ENCODE results near the gene NOTCH4.
A peak's percentile ranks its signal among the peaks of the same experiment; 100 is the strongest.

NOTCH4 gene

GRCh38 chr6:32153564-32154513, 70.0 kb downstream of the NOTCH4 start, which contains the start of gene PPT2:
Gene PPT2 (plus strand): TSS chr6:32154141. CDS start chr6:32154595, 454 bp downstream.
- Histone ChIP-seq H2AFZ (ENCODE audit: low read depth, low read length) (peak within 1 kb of the TSS; percentile 93), H2AK5ac (ENCODE audit: low read length, severe bottlenecking) (no peak within 1 kb of the TSS), H3K4ac (ENCODE audit: low read depth in 1 of 2, low read length in 2 of 2) (peak within 1 kb of the TSS; percentile 52 to 82), H3K27ac (ENCODE audit: low read length, poor library complexity, severe bottlenecking) (peak within 1 kb of the TSS; percentile 86), H3K27me3 (ENCODE audit: control insufficient read depth in 1 of 2, insufficient read depth in 1 of 2, low read length in 2 of 2) (peaks cover 13 to 22% of the 10 kb centered on the region in 2 experiments), H3K79me1 (replicated peaks; ENCODE audit: low read length, poor library complexity, severe bottlenecking) (peaks cover 16% of the 10 kb centered on the region), H3K23ac (ENCODE audit: low read length in 2 of 2) (peak within 1 kb of the TSS in 1 of 2 experiments; percentile 96), H4K91ac (ENCODE audit: low read length) (peak within 1 kb of the TSS; percentile 89), H3K9me3 (ENCODE audit: control insufficient read depth, low read length) (no peaks in the 10 kb centered on the region), H3K18ac (ENCODE audit: low read depth in 1 of 2, low read length in 2 of 2) (peak within 1 kb of the TSS; percentile 87 to 92), H4K8ac (ENCODE audit: low read length) (peak within 1 kb of the TSS; percentile 96), H3K4me3 (ENCODE audit: insufficient read depth in 1 of 2, low read depth in 1 of 2, low read length in 2 of 2) (peak within 1 kb of the TSS; percentile 79 to 98), H2BK5ac (ENCODE audit: low read depth, low read length, poor library complexity, severe bottlenecking) (no peak within 1 kb of the TSS), H3K4me2 (ENCODE audit: low read length, poor library complexity, severe bottlenecking) (peak within 1 kb of the TSS; percentile 88), H3K36me3 (ENCODE audit: control insufficient read depth in 1 of 2, insufficient read depth in 2 of 2, low read depth in 1 of 2, low read length in 2 of 2) (peaks cover 19 to 32% of the 10 kb centered on the region in 2 experiments), H2BK15ac (ENCODE audit: low read depth, poor library complexity, severe bottlenecking) (peak within 1 kb of the TSS; percentile 82), H3K4me1 (ENCODE audit: control insufficient read depth, insufficient read depth, low read depth, low read length) (peaks cover 31% of the 10 kb centered on the region), H2BK12ac (ENCODE audit: low read length in 2 of 2) (peak within 1 kb of the TSS; percentile 86), H3K14ac (ENCODE audit: low read length in 2 of 2) (peak within 1 kb of the TSS in 1 of 2 experiments; percentile 95), H3K9ac (ENCODE audit: low read length) (peak within 1 kb of the TSS; percentile 97), H2BK120ac (ENCODE audit: low read depth, low read length) (peak within 1 kb of the TSS; percentile 88)
- peak; percentile 97 for DNase-seq
- under 1% methylated on average over 46 of the region's 52 CpGs for WGBS

DNA sequence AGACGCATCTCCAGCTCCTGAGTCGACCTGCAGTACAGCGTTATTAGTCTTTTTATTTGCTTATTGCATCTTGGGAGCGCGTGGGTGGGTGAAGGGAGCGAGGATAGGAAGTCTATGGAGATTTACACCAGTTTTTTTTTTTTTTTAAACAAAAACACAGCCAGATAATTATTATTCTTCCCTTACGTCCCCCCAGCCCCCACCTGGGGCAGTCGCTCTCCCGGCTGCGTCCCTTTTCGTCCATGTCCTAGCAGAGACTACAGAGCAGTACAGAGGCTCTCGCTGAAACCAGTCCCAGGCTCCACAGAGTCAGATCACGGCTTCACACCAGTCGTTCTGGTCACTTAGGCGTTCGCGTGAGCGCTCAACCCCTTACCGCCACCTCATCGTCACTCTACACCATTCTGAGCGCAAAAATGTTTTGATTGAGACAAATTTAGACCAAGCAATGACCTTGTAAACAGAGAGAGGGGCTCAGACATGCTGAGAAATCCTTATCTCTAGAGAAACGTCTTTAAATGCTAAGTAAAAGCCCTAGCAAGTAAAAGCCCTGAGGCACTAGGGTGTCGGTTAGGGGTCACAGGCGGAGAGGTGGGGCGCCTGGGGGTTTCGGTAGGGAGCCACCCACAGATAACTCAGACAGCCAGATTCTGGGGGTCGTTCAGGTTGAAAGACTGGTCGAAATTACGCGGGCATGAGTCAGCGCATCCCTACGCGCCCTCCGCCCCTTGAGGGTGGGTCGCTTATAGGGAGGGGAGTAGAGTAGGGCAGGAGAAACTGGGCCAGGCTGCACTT, 70.9 kb downstream of the NOTCH4 start:
- H3K4me1 ChIP-seq (ENCODE audit: control insufficient read depth, insufficient read depth, low read depth, low read length), result peaks cover 31% of the 10 kb centered on the region
- H2BK15ac ChIP-seq (ENCODE audit: low read depth, poor library complexity, severe bottlenecking), result peak overlapping the region; percentile 82
- peak overlapping the region; percentile 6 to 82 for H3K4ac ChIP-seq (ENCODE audit: low read depth in 1 of 2, low read length in 2 of 2)
- peak; percentile 84 for DNase-seq
- H3K4me3 ChIP-seq (ENCODE audit: insufficient read depth in 1 of 2, low read depth in 1 of 2, low read length in 2 of 2), result peak overlapping the region; percentile 79 to 98
- no peak overlapping the region for H2AFZ ChIP-seq (ENCODE audit: low read depth, low read length)
- peak overlapping the region; percentile 88 for H3K4me2 ChIP-seq (ENCODE audit: low read length, poor library complexity, severe bottlenecking)
- peak overlapping the region; percentile 79 to 86 for H2BK12ac ChIP-seq (ENCODE audit: low read length in 2 of 2)
- peak overlapping the region; percentile 97 for H3K9ac ChIP-seq (ENCODE audit: low read length)
- peak overlapping the region; percentile 55 to 92 for H3K18ac ChIP-seq (ENCODE audit: low read depth in 1 of 2, low read length in 2 of 2)
- H2BK5ac ChIP-seq (ENCODE audit: low read depth, low read length, poor library complexity, severe bottlenecking), result no peak overlapping the region
- peak overlapping the region; percentile 88 for H2BK120ac ChIP-seq (ENCODE audit: low read depth, low read length)
- H3K79me1 ChIP-seq (replicated peaks; ENCODE audit: low read length, poor library complexity, severe bottlenecking), result peaks cover 16% of the 10 kb centered on the region
- peaks cover 22 to 30% of the 10 kb centered on the region in 2 experiments for H3K27me3 ChIP-seq (ENCODE audit: control insufficient read depth in 1 of 2, insufficient read depth in 1 of 2, low read length in 2 of 2)
- H3K27ac ChIP-seq (ENCODE audit: low read length, poor library complexity, severe bottlenecking), result peak overlapping the region; percentile 86
- 2% methylated on average over 23 of the region's 35 CpGs for WGBS
- no peak overlapping the region for H2AK5ac ChIP-seq (ENCODE audit: low read length, severe bottlenecking)
- peak overlapping the region; percentile 89 for H4K91ac ChIP-seq (ENCODE audit: low read length)
- H3K36me3 ChIP-seq (ENCODE audit: control insufficient read depth in 1 of 2, insufficient read depth in 2 of 2, low read depth in 1 of 2, low read length in 2 of 2), result peaks cover 16 to 24% of the 10 kb centered on the region in 2 experiments
- H3K9me3 ChIP-seq (ENCODE audit: control insufficient read depth, low read length), result no peaks in the 10 kb centered on the region
- peak overlapping the region in 1 of 2 experiments; percentile 43 for H3K23ac ChIP-seq (ENCODE audit: low read length in 2 of 2)
- H4K8ac ChIP-seq (ENCODE audit: low read length), result peak overlapping the region; percentile 91
- H3K14ac ChIP-seq (ENCODE audit: low read length in 2 of 2), result peak overlapping the region in 1 of 2 experiments; percentile 56

DNA sequence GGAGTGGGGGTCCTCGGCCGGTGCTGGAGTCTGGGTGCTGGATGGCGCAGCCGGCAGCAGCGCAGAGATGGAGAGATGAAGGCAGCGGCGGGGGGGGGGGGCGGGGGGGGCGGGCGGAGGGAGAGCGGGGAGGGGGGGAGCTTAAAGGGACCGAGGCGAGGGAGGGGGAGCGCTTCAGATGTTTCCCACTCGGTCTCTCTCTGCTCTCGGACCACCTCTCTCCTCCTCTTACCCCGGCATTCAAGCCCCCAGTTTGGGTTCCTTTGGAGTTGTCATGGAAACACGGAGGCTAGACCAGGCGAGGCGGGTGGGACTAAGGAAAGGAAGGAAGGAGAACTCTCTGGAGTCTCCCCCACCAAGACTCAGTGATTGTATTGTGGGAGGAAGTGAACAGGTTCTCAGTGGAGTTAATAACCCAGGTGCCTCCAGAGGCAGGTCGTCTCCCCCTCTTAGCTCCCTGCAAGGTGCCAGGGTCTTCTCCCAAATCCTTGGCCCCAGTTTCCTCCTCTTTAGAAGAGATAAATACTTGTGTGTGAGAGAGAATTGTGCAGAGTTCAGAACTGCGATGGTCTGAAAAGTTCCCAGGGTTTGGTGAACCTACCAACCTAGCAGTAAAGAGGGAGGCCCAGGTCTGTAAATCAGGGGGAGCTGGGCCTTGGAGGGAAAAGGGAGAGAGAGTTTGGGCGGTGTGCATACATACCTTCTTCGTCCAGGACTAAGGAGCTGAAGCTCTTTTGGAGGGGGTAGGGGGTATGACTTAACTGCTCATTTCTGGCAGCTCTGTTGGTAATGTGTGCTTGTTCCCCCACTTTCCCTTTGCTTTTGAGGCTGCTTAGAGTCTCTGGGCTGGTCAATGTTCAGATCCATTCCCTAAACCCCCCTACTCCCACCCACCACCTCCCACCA, 71.8 kb downstream of the NOTCH4 start, which contains the start of gene PRRT1:
TSS of gene PRRT1 (minus strand) at position 77 of the 906 bp plus-strand sequence. CDS start 112 bp downstream, outside the sequence.
- peaks cover 30 to 34% of the 10 kb centered on the region in 2 experiments for H3K27me3 ChIP-seq (ENCODE audit: control insufficient read depth in 1 of 2, insufficient read depth in 1 of 2, low read length in 2 of 2)
- peaks cover 31% of the 10 kb centered on the region for H3K4me1 ChIP-seq (ENCODE audit: control insufficient read depth, insufficient read depth, low read depth, low read length)
- peak within 1 kb of the TSS; percentile 97 for H3K9ac ChIP-seq (ENCODE audit: low read length)
- H3K4ac ChIP-seq (ENCODE audit: low read depth in 1 of 2, low read length in 2 of 2), result peak within 1 kb of the TSS; percentile 56 to 82
- H2BK15ac ChIP-seq (ENCODE audit: low read depth, poor library complexity, severe bottlenecking), result peak within 1 kb of the TSS; percentile 80
- peak within 1 kb of the TSS; percentile 32 to 98 for H3K4me3 ChIP-seq (ENCODE audit: insufficient read depth in 1 of 2, low read depth in 1 of 2, low read length in 2 of 2)
- peak within 1 kb of the TSS; percentile 11 for H4K91ac ChIP-seq (ENCODE audit: low read length)
- H3K4me2 ChIP-seq (ENCODE audit: low read length, poor library complexity, severe bottlenecking), result peak within 1 kb of the TSS; percentile 88
- peak within 1 kb of the TSS; percentile 47 for H2AK5ac ChIP-seq (ENCODE audit: low read length, severe bottlenecking)
- WGBS, result 29% methylated on average over 7 of the region's 24 CpGs
- peak; percentile 30 for DNase-seq
- H3K23ac ChIP-seq (ENCODE audit: low read length in 2 of 2), result no peak within 1 kb of the TSS
- H3K14ac ChIP-seq (ENCODE audit: low read length in 2 of 2), result peak within 1 kb of the TSS in 1 of 2 experiments; percentile 84
- H2BK12ac ChIP-seq (ENCODE audit: low read length in 2 of 2), result peak within 1 kb of the TSS; percentile 33 to 81
- peak within 1 kb of the TSS in 1 of 2 experiments; percentile 88 for H3K18ac ChIP-seq (ENCODE audit: low read depth in 1 of 2, low read length in 2 of 2)
- peaks cover 7 to 16% of the 10 kb centered on the region in 2 experiments for H3K36me3 ChIP-seq (ENCODE audit: control insufficient read depth in 1 of 2, insufficient read depth in 2 of 2, low read depth in 1 of 2, low read length in 2 of 2)
- no peak within 1 kb of the TSS for H2BK120ac ChIP-seq (ENCODE audit: low read depth, low read length)
- H2BK5ac ChIP-seq (ENCODE audit: low read depth, low read length, poor library complexity, severe bottlenecking), result no peak within 1 kb of the TSS
- peak within 1 kb of the TSS; percentile 86 for H3K27ac ChIP-seq (ENCODE audit: low read length, poor library complexity, severe bottlenecking)
- H3K9me3 ChIP-seq (ENCODE audit: control insufficient read depth, low read length), result no peaks in the 10 kb centered on the region
- peaks cover 12% of the 10 kb centered on the region for H3K79me1 ChIP-seq (replicated peaks; ENCODE audit: low read length, poor library complexity, severe bottlenecking)
- peak within 1 kb of the TSS; percentile 88 for H4K8ac ChIP-seq (ENCODE audit: low read length)
- peak within 1 kb of the TSS; percentile 70 for H2AFZ ChIP-seq (ENCODE audit: low read depth, low read length)

Data from mesenchymal stem cell (in vitro differentiated cells and primary cell).